Activated T-cell treated with anti-CD3 and anti-CD28 coated beads, Interleukin-2, amount 50 U/mL, for 24 hours (primary cell): ENCODE measurements around the gene LRRC4.

ENCODE experiments used
- DNase-seq: peaks from one replicate; pipeline ENCODE4 v3.0.0-alpha.2; 2020
- H3K27ac Mint-ChIP-seq: 2 replicates; pipeline ENCODE4 v1.8.0; 2020; ENCODE audit warnings: mild to moderate bottlenecking, mixed read lengths
- H3K27me3 Mint-ChIP-seq: 2 replicates; pipeline ENCODE4 v1.8.0; 2020; ENCODE audit warnings: mixed read lengths
- H3K36me3 Mint-ChIP-seq: 2 replicates; pipeline ENCODE4 v1.8.0; 2020; ENCODE audit warnings: low read depth, mixed read lengths
- H3K4me1 Mint-ChIP-seq: 2 replicates; pipeline ENCODE4 v1.8.0; 2020; ENCODE audit warnings: low read depth, mixed read lengths
- H3K4me3 Mint-ChIP-seq: 2 replicates; pipeline ENCODE4 v1.8.0; 2020; ENCODE audit warnings: mild to moderate bottlenecking, moderate library complexity, mixed read lengths
- H3K9me3 Mint-ChIP-seq: 2 replicates; pipeline ENCODE4 v1.8.0; 2020; ENCODE audit warnings: mixed read lengths

The LRRC4 gene

GRCh38 chr7:128045766-128046165 lies 14.5 kb upstream of the LRRC4 start:
- no peak overlapping the region for H3K4me3 Mint-ChIP-seq
- H3K9me3 Mint-ChIP-seq = no peaks in the 10 kb centered on the region
- peaks cover 19% of the 10 kb centered on the region for H3K4me1 Mint-ChIP-seq
- H3K36me3 Mint-ChIP-seq = peaks cover 42% of the 10 kb centered on the region
- no peaks in the 10 kb centered on the region for H3K27me3 Mint-ChIP-seq
- no peak overlapping the region for H3K27ac Mint-ChIP-seq
- no peak for DNase-seq

- Mint-ChIP-seq H3K4me3 (no peak overlapping the region), H3K36me3 (peaks cover 39% of the 10 kb centered on the region), H3K9me3 (no peaks in the 10 kb centered on the region), H3K4me1 (peaks cover 17% of the 10 kb centered on the region), H3K27me3 (no peaks in the 10 kb centered on the region), H3K27ac (no peak overlapping the region)
- DNase-seq = no peak
Observed at GRCh38 chr7:128045158-128045557, 13.9 kb upstream of the LRRC4 start.

GRCh38 chr7:128044064-128044463 lies 12.8 kb upstream of the LRRC4 start:
- Mint-ChIP-seq H3K9me3 (no peaks in the 10 kb centered on the region), H3K4me1 (peaks cover 9% of the 10 kb centered on the region), H3K36me3 (peaks cover 34% of the 10 kb centered on the region), H3K27ac (no peak overlapping the region), H3K27me3 (no peaks in the 10 kb centered on the region), H3K4me3 (no peak overlapping the region)
- no peak for DNase-seq

GRCh38 chr7:128042012-128042411 lies 10.8 kb upstream of the LRRC4 start:
- peaks cover 26% of the 10 kb centered on the region for H3K36me3 Mint-ChIP-seq
- no peaks in the 10 kb centered on the region for H3K9me3 Mint-ChIP-seq
- H3K27ac Mint-ChIP-seq = no peak overlapping the region

GRCh38 chr7:128041203-128041602 lies 10.0 kb upstream of the LRRC4 start:
- no peak overlapping the region for H3K4me3 Mint-ChIP-seq
- DNase-seq = no peak

More at GRCh38 chr7:128042012-128042411, 10.8 kb upstream of the LRRC4 start:
- H3K4me1 Mint-ChIP-seq = peaks cover 13% of the 10 kb centered on the region
- no peaks in the 10 kb centered on the region for H3K27me3 Mint-ChIP-seq
- no peak overlapping the region for H3K4me3 Mint-ChIP-seq
- no peak for DNase-seq

GRCh38 chr7:128040205-128040604 lies 9.0 kb upstream of the LRRC4 start:
- Mint-ChIP-seq H3K27me3 (no peaks in the 10 kb centered on the region), H3K9me3 (no peaks in the 10 kb centered on the region), H3K27ac (no peak overlapping the region), H3K4me1 (peaks cover 20% of the 10 kb centered on the region), H3K4me3 (no peak overlapping the region), H3K36me3 (peaks cover 26% of the 10 kb centered on the region)
- no peak for DNase-seq

More at GRCh38 chr7:128041203-128041602, 10.0 kb upstream of the LRRC4 start:
- Mint-ChIP-seq H3K9me3 (no peaks in the 10 kb centered on the region), H3K27ac (no peak overlapping the region), H3K36me3 (peaks cover 26% of the 10 kb centered on the region), H3K4me1 (peaks cover 19% of the 10 kb centered on the region), H3K27me3 (no peaks in the 10 kb centered on the region)

- H3K27ac Mint-ChIP-seq = no peak overlapping the region
- H3K9me3 Mint-ChIP-seq = no peaks in the 10 kb centered on the region
- H3K36me3 Mint-ChIP-seq = peaks cover 26% of the 10 kb centered on the region
- no peak for DNase-seq
- H3K27me3 Mint-ChIP-seq = no peaks in the 10 kb centered on the region
- peaks cover 18% of the 10 kb centered on the region for H3K4me1 Mint-ChIP-seq
- no peak overlapping the region for H3K4me3 Mint-ChIP-seq
Observed at GRCh38 chr7:128039544-128039953, 8.3 kb upstream of the LRRC4 start.

- H3K36me3 Mint-ChIP-seq = peaks cover 24% of the 10 kb centered on the region
- no peak overlapping the region for H3K4me3 Mint-ChIP-seq
- H3K9me3 Mint-ChIP-seq = no peaks in the 10 kb centered on the region
- H3K4me1 Mint-ChIP-seq = peaks cover 16% of the 10 kb centered on the region
- H3K27me3 Mint-ChIP-seq = no peaks in the 10 kb centered on the region
- no peak overlapping the region for H3K27ac Mint-ChIP-seq
- DNase-seq = no peak
Observed at GRCh38 chr7:128037880-128038619, 6.8 kb upstream of the LRRC4 start.

- H3K27me3 Mint-ChIP-seq = no peaks in the 10 kb centered on the region
- DNase-seq = no peak
- no peak overlapping the region for H3K4me3 Mint-ChIP-seq
- H3K27ac Mint-ChIP-seq = no peak overlapping the region
- H3K36me3 Mint-ChIP-seq = peaks cover 20% of the 10 kb centered on the region
- no peaks in the 10 kb centered on the region for H3K9me3 Mint-ChIP-seq
- H3K4me1 Mint-ChIP-seq = peaks cover 17% of the 10 kb centered on the region
Observed at GRCh38 chr7:128037081-128037480, 5.8 kb upstream of the LRRC4 start.

- no peak overlapping the region for H3K27ac Mint-ChIP-seq
- peaks cover 17% of the 10 kb centered on the region for H3K4me1 Mint-ChIP-seq
- H3K9me3 Mint-ChIP-seq = no peaks in the 10 kb centered on the region
- H3K36me3 Mint-ChIP-seq = peaks cover 13% of the 10 kb centered on the region
- H3K27me3 Mint-ChIP-seq = no peaks in the 10 kb centered on the region
- no peak overlapping the region for H3K4me3 Mint-ChIP-seq
- no peak for DNase-seq
Observed at GRCh38 chr7:128036226-128036940, 5.1 kb upstream of the LRRC4 start.

GRCh38 chr7:128035712-128036111 lies 4.5 kb upstream of the LRRC4 start:
- H3K27me3 Mint-ChIP-seq = no peaks in the 10 kb centered on the region
- peaks cover 18% of the 10 kb centered on the region for H3K4me1 Mint-ChIP-seq
- H3K27ac Mint-ChIP-seq = no peak overlapping the region
- H3K4me3 Mint-ChIP-seq = no peak overlapping the region
- no peaks in the 10 kb centered on the region for H3K9me3 Mint-ChIP-seq
- H3K36me3 Mint-ChIP-seq = peaks cover 13% of the 10 kb centered on the region
- DNase-seq = no peak

- H3K9me3 Mint-ChIP-seq = no peaks in the 10 kb centered on the region
- H3K4me3 Mint-ChIP-seq = no peak overlapping the region
- H3K36me3 Mint-ChIP-seq = peaks cover 16% of the 10 kb centered on the region
- peaks cover 27% of the 10 kb centered on the region for H3K4me1 Mint-ChIP-seq
- DNase-seq = no peak
- H3K27ac Mint-ChIP-seq = no peak overlapping the region
- peaks cover 5% of the 10 kb centered on the region for H3K27me3 Mint-ChIP-seq
Observed at GRCh38 chr7:128034825-128035224, 3.6 kb upstream of the LRRC4 start.

- Mint-ChIP-seq H3K36me3 (peaks cover 30% of the 10 kb centered on the region), H3K9me3 (no peaks in the 10 kb centered on the region)
Observed at GRCh38 chr7:128033246-128033645, 2.0 kb upstream of the LRRC4 start.

GRCh38 chr7:128032605-128033235 lies 1.5 kb upstream of the LRRC4 start:
- Mint-ChIP-seq H3K4me3 (no peak overlapping the region), H3K4me1 (peaks cover 36% of the 10 kb centered on the region), H3K9me3 (no peaks in the 10 kb centered on the region), H3K36me3 (peaks cover 34% of the 10 kb centered on the region), H3K27me3 (peaks cover 5% of the 10 kb centered on the region), H3K27ac (no peak overlapping the region)
- DNase-seq = peak; percentile 45

More at GRCh38 chr7:128033246-128033645, 2.0 kb upstream of the LRRC4 start:
- Mint-ChIP-seq H3K27me3 (peaks cover 5% of the 10 kb centered on the region), H3K27ac (no peak overlapping the region), H3K4me1 (peaks cover 36% of the 10 kb centered on the region), H3K4me3 (no peak overlapping the region)
- no peak for DNase-seq
